PC-3 (cell line): Measurements from ENCODE around the gene HEXIM1. TPM values are rescaled to one million over a fixed set of nuclear protein-coding genes. Genes with fewer than 3 reads are reported as not detected.

Experiments
- ATAC-seq: fragments of 200-7000 bp; cut with Tn5 transposase; 2 replicates; pipeline ENCODE4 v1.9.1; 2020; ENCODE audit warnings: mild to moderate bottlenecking, moderate library complexity
- BruUV-seq: library from RNA; stranded (reverse); fragments of 400-500 nt; replicated peaks from 2 replicates; lab custom pipeline; 2021; lab: Mats Ljungman, UMichigan
- CTCF ChIA-PET: fragments of 300-600 bp; sonication (Branson Sonifier 250); formaldehyde crosslinking; loops from one replicate; lab custom pipeline; 2022; ENCODE audit warnings: antibody characterized with exemption; lab: Charles Lee
- POLR2A ChIA-PET: fragments of 300-600 bp; sonication (Branson Sonifier 250); formaldehyde crosslinking; loops from one replicate; lab custom pipeline; 2022; ENCODE audit warnings: antibody characterized with exemption; ENCODE audit not compliant: unreplicated experiment; lab: Charles Lee
- DNase-seq: peaks from one replicate; pipeline ENCODE4 v3.0.0-alpha.2; 2015
- H2AFZ ChIP-seq: fragments of 300-600 bp; sonication (generic); 2 replicates; pipeline ENCODE4 v1.6.0; 2016; ENCODE audit warnings: antibody characterized with exemption, low read length
- H3F3A ChIP-seq: fragments of 300-600 bp; sonication (generic); one replicate; pipeline ENCODE4 v1.6.0; 2017; ENCODE audit warnings: antibody characterized with exemption, low read length, control low read depth, mild to moderate bottlenecking; ENCODE audit not compliant: unreplicated experiment
- H3K27ac ChIP-seq: fragments of 300-600 bp; sonication (generic); 2 replicates; pipeline ENCODE4 v1.5.1; 2016; ENCODE audit warnings: mild to moderate bottlenecking, low read length
- H3K27me3 ChIP-seq: fragments of 300-600 bp; sonication (generic); 2 replicates; pipeline ENCODE4 v1.6.1; 2016; ENCODE audit warnings: low read length, mixed read lengths
- H3K36me3 ChIP-seq: fragments of 300-600 bp; sonication (generic); 2 replicates; pipeline ENCODE4 v1.6.1; 2016; ENCODE audit warnings: low read depth, mixed run types, low read length, mixed read lengths
- H3K4me1 ChIP-seq: fragments of 300-600 bp; sonication (generic); 2 replicates; pipeline ENCODE4 v1.5.1; 2016; ENCODE audit warnings: low read length; ENCODE audit not compliant: insufficient read depth
- H3K4me2 ChIP-seq: fragments of 300-600 bp; sonication (generic); 2 replicates; pipeline ENCODE4 v1.6.0; 2016; ENCODE audit warnings: low read length
- H3K4me3 ChIP-seq: fragments of 300-600 bp; sonication (generic); 2 replicates; pipeline ENCODE4 v1.5.1; 2016; ENCODE audit warnings: mild to moderate bottlenecking, low read length, mixed read lengths
- H3K79me2 ChIP-seq: fragments of 300-600 bp; sonication (generic); 2 replicates; pipeline ENCODE4 v1.6.1; 2017; ENCODE audit warnings: low read length, mixed read lengths
- H3K9ac ChIP-seq: fragments of 300-600 bp; sonication (generic); 2 replicates; pipeline ENCODE4 v1.6.0; 2016; ENCODE audit warnings: mild to moderate bottlenecking, low read length
- H3K9me2 ChIP-seq: fragments of 300-600 bp; sonication (generic); replicated peaks from 2 replicates; pipeline ENCODE4 v1.6.1; 2016; ENCODE audit warnings: mixed run types, low read length, mixed read lengths
- H3K9me3 ChIP-seq: fragments of 300-600 bp; sonication (generic); 2 replicates; pipeline ENCODE4 v1.6.1; 2016; ENCODE audit warnings: low read length, mixed read lengths
- H4K20me1 ChIP-seq: fragments of 300-600 bp; sonication (generic); 2 replicates; pipeline ENCODE4 v1.6.1; 2016; ENCODE audit warnings: low read length, mixed read lengths
- EZH2 ChIP-seq: fragments of 300-600 bp; sonication (generic); IDR thresholded peaks from one replicate; pipeline ENCODE4 v1.6.1; 2017; ENCODE audit warnings: antibody characterized with exemption, mild to moderate bottlenecking, low read length; ENCODE audit not compliant: unreplicated experiment
- EZH2phosphoT487 ChIP-seq: fragments of 300-600 bp; sonication (generic); IDR thresholded peaks from 2 replicates; pipeline ENCODE4 v1.6.1; 2018; ENCODE audit warnings: mild to moderate bottlenecking, antibody characterized with exemption, low read length, borderline replicate concordance
- intact Hi-C: fragments of 100-400 bp; cut with micrococcal nuclease; formaldehyde crosslinking; loops from 2 replicates; pipeline ENCODE4 v1.9.0; 2023
- total RNA-seq: library from RNA; depleted of rRNA; stranded (reverse); fragments of >200 nt; gene quantifications from 2 replicates; pipeline ENCODE4 v1.2.3, GENCODE V29; 2014
- TF ChIP-seq, protein P1 (sequence below): fragments of 300-600 bp; sonication (generic); conservative IDR thresholded peaks from 2 replicates; pipeline ENCODE4 v1.5.1; 2017; ENCODE audit warnings: antibody characterized with exemption, low read depth, mild to moderate bottlenecking, low read length

HEXIM1 gene
- total RNA-seq, 1 experiment from 2014 or later, result 47.3 TPM

DNA sequence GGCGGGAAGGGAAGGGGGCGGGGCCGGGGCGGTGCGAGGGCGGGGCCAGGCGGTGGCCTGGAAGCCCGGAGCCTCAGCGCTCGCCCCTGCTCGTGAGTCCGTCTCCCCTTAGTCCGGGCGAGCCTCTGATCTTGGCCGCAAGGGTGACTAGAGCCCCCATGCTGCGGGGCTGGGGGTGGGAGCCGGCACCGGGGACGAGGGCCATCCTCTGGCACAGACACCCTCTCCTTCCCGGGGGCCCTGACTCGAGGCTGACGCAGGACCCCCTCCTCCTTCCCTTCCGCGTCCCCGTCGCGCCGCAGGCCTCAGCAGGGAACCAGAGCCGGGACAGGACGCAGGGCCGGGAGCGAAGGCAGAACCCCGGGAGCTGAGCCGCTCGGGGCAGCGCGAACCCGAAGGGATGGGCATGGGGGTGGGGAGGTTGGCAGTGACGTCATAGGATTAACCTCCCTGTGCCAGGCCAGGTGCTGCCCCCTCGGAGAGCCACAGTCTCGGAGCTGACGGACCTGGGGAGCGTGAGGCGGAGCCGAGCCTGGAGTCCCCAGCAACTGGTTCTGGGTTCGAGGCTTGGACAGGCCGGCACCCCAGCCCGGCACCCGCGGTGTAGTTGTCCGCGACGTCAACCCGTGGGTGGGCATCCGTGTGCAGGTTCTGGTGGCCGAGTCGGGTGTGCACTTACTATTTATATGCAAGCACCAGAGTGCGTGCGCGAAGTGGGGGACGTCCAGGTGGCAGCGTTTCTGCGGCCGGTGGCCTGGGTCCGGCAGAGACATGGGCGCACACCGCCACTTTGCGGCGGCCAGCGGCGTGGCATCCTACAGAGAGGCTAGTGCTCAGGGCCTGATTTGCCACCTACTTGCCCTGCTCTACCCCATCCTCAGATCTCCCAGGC, 15.5 kb upstream of the HEXIM1 start:
- Histone ChIP-seq H3K9ac (peak overlapping the region; percentile 40), H4K20me1 (no peaks in the 10 kb centered on the region), H3K27ac (peak overlapping the region; percentile 28), H2AFZ (peak overlapping the region; percentile 81), H3K4me1 (peaks cover 48% of the 10 kb centered on the region), H3K4me2 (peak overlapping the region; percentile 95), H3K79me2 (peaks cover 46% of the 10 kb centered on the region), H3F3A (no peaks in the 10 kb centered on the region), H3K4me3 (peak overlapping the region; percentile 75), H3K27me3 (no peaks in the 10 kb centered on the region), H3K9me2 (no peaks in the 10 kb centered on the region), H3K9me3 (no peaks in the 10 kb centered on the region), H3K36me3 (no peaks in the 10 kb centered on the region)
- ATAC-seq (peak; percentile 53), DNase-seq (peak; percentile 92)
- BruUV-seq, result TSS peak; percentile 18
- intact Hi-C loops, result loop anchor here (1.0 to 10.0 kb wide), 7 partner anchors 24 to 211 kb away; partner anchors contain the start of genes MAP3K14 and NMT1
- no peak for TF ChIP-seq EZH2
- TF ChIP-seq, protein P1, sequence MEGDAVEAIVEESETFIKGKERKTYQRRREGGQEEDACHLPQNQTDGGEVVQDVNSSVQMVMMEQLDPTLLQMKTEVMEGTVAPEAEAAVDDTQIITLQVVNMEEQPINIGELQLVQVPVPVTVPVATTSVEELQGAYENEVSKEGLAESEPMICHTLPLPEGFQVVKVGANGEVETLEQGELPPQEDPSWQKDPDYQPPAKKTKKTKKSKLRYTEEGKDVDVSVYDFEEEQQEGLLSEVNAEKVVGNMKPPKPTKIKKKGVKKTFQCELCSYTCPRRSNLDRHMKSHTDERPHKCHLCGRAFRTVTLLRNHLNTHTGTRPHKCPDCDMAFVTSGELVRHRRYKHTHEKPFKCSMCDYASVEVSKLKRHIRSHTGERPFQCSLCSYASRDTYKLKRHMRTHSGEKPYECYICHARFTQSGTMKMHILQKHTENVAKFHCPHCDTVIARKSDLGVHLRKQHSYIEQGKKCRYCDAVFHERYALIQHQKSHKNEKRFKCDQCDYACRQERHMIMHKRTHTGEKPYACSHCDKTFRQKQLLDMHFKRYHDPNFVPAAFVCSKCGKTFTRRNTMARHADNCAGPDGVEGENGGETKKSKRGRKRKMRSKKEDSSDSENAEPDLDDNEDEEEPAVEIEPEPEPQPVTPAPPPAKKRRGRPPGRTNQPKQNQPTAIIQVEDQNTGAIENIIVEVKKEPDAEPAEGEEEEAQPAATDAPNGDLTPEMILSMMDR, result peak; percentile 87
- ChIA-PET POLR2A (interaction anchor here (0.8 kb wide), 1 partner anchor 16 kb away, joined by 4 read pairs; the partner anchor contains the start of gene HEXIM1), CTCF (interaction anchor here (0.9 to 1.0 kb wide), 2 partner anchors 19 to 22 kb away, joined by 3 to 9 read pairs; no protein-coding TSS in a partner anchor)

DNA sequence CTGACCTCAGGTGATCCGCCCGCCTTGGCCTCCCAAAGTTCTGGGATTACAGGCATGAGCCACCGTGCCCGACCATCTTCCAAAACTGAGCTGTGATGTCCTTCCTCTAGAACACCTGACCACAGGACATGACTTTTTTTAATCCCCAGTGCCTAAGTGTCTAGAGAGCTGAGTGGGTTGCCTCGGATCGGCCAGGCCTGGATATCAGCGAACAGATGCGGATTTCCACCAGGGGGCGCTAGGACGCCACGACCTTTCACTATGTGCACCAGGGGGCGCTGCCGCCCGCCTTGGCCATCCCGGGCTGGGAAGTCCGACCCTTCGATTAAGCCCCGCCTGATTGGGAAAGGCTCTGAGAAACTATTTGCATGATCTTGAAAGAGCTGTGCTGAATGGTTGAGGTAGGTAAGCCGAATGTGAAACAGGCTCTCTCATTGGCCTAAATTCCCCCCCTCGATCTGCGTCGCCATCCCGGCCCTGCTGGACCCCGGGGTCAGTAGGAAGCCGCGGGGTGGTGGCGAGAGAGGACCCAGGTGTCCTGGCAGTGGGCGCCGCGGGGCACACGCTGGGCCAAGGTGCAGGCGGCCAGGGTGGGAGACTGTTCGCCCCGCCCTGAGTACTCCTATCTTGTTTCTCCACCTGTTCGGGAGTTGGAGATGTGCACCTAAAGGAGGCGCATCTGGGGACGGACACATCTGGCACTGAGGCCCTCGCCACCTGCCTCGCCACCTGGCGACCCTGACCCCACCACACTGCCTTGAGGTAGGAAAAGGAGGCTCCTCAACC, 12.9 kb upstream of the HEXIM1 start, which contains the start of gene ACBD4:
Gene ACBD4 (plus strand): TSS at position 496 of the 786 bp plus-strand sequence. CDS start 458 bp downstream, outside the sequence.
- peaks cover 22% of the 10 kb centered on the region for H3K4me1 ChIP-seq
- no peaks in the 10 kb centered on the region for H3K9me3 ChIP-seq
- peak within 1 kb of the TSS; percentile 91 for H3K4me2 ChIP-seq
- no peak within 1 kb of the TSS for H3K27ac ChIP-seq
- H3K4me3 ChIP-seq, result peak within 1 kb of the TSS; percentile 70
- peak; percentile 69 for ATAC-seq
- intact Hi-C loops, result loop anchor here (1.0 to 10.0 kb wide), 4 partner anchors 13 to 179 kb away; partner anchors contain the start of genes HEXIM1 and MAP3K14
- peaks cover 24% of the 10 kb centered on the region for H3K79me2 ChIP-seq
- DNase-seq, result peak; percentile 99
- H3K9ac ChIP-seq, result peak within 1 kb of the TSS; percentile 46
- no peaks in the 10 kb centered on the region for H3K36me3 ChIP-seq
- H2AFZ ChIP-seq, result peak within 1 kb of the TSS; percentile 79
- ChIA-PET POLR2A (interaction anchor here (0.5 to 2.0 kb wide), 5 partner anchors 14 to 1998 kb away, joined by 4 to 59 read pairs (median 4); partner anchors contain the start of gene HEXIM1), CTCF (interaction anchor here (0.5 to 2.1 kb wide), 50 partner anchors 8 to 718 kb away, joined by 3 to 175 read pairs (median 6); partner anchors contain the start of genes DCAKD, HEXIM1, HEXIM2 and NMT1)
- H3F3A ChIP-seq, result no peaks in the 10 kb centered on the region
- no TSS peak for BruUV-seq
- H3K27me3 ChIP-seq, result no peaks in the 10 kb centered on the region
- H3K9me2 ChIP-seq, result no peaks in the 10 kb centered on the region
- H4K20me1 ChIP-seq, result no peaks in the 10 kb centered on the region
- TF ChIP-seq EZH2, result no peak
- TF ChIP-seq EZH2phosphoT487, result no peak
- TF ChIP-seq, protein P1, result peak; percentile 100
